Activated gamma-delta T cell treated with Interleukin-2 at 50 U/mL for 16 hours (primary cell): ENCODE data around the gene EXOSC6.
"Not testable (repeated sequence)": the region's sequence is repeated elsewhere in the genome, so short reads cannot be mapped to it uniquely, and the experiment has no call there.

ENCODE experiments used
- DNase-seq: peaks from one replicate; pipeline ENCODE4 v3.0.0-alpha.2; 2020

Gene EXOSC6

DNA sequence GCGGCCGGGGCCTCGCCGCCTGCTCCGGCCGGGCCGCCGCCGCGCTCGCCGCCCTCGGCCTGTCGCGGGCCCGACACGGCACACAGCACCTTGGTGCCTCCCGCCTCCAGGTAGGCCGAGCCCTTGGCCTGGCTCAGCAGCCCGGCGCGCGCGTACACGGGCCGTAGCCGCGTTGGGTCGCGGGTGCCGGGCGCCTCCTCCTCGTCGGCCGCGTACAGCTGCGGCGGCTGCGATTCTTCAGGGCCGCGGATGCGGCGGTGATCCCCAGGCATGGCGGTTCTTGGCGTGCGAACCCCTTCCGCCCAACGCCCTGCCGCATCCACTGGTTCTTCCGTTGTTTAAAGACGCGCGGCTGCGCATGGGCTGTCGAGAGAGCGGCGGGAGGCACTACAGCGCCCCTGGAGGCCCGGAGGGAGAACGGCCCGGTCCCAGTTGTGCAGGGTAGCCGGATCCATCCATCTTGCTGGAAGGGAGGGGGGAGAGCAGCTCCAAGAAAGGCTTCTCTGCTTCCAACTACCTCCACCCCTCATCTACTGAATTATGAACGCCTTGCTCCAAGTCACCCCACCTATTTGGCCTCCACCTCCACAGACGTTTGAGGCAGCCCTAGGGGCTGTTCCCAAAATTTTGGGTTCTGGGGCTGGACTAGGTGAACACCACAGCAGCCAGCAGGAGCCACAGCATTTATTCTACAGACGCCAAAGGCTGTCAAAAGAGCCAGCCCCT is at the start of gene EXOSC6:
TSS of gene EXOSC6 (minus strand) at position 312 of the 726 bp plus-strand sequence. CDS start at position 272, 40 bp downstream.
- peak; percentile 91 for DNase-seq

GRCh38 chr16:70301121-70301520 is 49.4 kb upstream of the EXOSC6 start:
- no peak for DNase-seq

GRCh38 chr16:70298988-70299938 is 47.5 kb upstream of the EXOSC6 start, which contains the start of gene DDX19B:
Gene DDX19B, plus strand, starts transcription at chr16:70299186. Its CDS starts 112 bp downstream, at chr16:70299298.
- DNase-seq = peak; percentile 57

DNA sequence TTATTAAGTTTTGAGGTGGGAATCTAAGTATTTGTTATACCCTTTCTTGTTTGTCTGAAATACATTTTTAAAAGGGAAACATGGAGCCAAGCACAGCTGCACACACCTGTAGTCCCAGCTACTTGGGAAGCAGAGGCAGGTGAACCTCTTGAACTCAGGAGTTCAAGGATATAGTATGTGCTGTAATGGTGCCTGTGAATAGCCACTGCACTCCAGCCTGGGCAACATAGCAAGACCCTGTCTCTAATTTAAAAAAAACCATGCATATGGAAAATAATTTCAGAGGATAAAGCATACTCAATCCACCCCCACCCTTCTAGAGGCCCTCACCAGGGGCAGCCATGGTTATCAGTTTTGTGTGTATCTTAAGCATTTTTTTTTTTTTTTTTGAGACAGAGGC is 43.9 kb upstream of the EXOSC6 start:
- DNase-seq = no peak

GRCh38 chr16:70294385-70295025 is 42.8 kb upstream of the EXOSC6 start:
- no peak for DNase-seq

DNA sequence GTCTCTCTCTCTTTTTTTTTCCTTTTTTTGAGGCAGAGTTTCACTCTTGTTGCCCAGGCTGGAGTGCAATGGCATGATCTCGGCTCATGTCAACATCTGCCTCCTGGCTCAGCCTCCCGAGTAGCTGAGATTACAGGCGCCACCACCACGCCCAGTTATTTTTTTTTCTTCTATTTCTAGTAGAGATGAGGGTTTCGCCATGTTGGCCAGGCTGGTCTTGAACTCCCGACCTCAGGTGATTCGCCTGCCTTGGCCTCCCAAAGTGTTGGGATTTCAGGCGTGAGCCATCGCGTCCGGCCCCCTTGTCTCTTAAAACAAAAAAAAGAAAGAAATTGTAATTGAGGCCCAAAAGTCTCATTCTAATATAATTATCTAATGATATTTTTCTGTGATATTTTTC is 40.4 kb upstream of the EXOSC6 start:
- not testable (repeated sequence) for DNase-seq

GRCh38 chr16:70290949-70291519 is 39.3 kb upstream of the EXOSC6 start:
- no peak for DNase-seq

- peak; percentile 93 for DNase-seq
These were observed 37.7 kb upstream of the EXOSC6 start, which contains the start of gene AARS1 for GRCh38 chr16:70289229-70290094. Gene AARS1, minus strand, starts transcription at chr16:70289506. Its CDS starts 6,743 bp downstream, at chr16:70282763.

GRCh38 chr16:70287304-70287971 is 35.7 kb upstream of the EXOSC6 start:
- not testable (repeated sequence) for DNase-seq

- no peak for DNase-seq
These were observed 24.7 kb upstream of the EXOSC6 start for GRCh38 chr16:70276392-70276791.

DNA sequence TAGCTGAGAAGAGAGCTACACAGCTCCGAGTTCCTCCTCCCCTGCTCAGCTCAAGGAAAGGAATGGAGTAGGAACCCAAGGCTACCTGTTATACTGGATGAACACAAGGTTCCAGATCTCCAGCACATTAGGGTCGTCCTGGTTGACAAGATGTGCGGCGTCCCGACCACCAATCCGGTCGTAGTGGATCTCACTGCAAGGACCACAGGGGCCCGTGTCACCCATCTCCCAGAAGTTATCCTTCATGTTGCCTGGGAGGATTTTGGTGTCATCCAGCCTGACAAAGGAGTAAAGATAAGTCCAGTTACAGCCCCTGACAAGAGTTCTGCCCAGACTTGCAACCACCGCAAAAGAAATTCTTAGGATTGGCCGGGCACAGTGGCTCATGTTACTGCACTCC is 20.0 kb upstream of the EXOSC6 start:
- no peak for DNase-seq

DNA sequence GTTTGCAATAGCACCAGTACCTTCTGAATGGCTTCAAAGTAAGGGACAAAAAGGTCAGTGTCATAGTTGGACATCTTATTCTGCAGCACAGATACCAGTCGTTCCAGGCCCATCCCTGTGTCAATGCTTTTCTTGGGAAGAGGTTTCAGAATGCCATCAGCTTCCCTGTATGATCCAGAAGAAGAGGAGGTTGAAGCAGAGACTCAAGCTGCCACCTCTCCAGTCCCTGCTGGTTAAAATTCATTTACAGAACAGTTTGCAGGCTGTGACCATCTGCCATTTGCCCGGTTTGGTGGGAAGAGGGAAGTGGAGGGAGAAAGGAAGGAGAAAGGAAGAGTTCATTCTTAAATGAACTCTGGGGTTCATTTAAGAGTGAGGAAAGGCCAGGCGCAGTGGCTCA is 18.4 kb upstream of the EXOSC6 start:
- DNase-seq = no peak

DNA sequence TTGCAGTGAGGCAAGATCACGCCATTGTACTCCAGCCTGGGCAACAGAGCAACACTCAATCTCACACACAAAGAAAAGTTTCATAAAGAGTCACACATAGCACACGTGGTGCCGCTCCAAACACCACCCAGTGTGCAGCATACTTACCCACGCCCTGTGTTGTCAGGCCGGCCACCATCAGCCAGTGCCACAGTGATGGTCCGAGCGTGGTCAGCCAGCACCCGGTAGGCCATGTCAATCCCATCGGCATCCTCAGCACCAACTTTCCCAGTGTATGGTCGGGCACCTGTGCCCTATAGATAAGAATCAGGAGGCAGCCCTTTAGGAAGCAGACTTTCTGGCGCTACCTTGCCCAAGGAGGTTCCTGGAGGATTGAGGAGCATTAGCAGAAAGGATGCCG is 17.7 kb upstream of the EXOSC6 start:
- DNase-seq = no peak

- not testable (repeated sequence) for DNase-seq
These were observed 16.2 kb upstream of the EXOSC6 start for GRCh38 chr16:70267922-70268321.

DNA sequence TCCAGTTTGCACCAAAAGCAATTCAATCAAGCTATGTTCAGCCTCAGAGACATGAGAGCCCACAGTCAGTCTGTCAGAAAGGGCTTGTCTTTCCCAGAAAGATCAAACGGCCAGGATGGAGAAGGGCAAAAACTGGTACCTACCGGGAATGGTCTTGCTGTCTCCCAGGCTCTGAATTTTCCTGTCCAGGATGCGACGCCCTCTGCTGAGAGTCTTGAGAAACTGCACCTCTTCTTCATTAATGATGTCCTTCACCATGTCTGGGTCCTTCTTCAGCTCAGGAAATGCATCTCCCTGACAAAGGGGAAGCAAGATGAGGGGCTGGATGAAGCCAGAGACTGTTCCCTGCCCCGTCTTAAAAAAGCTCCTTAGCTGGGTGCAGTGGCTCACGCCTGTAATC is 15.8 kb upstream of the EXOSC6 start:
- DNase-seq = no peak

- not testable (repeated sequence) for DNase-seq
These were observed 8.2 kb upstream of the EXOSC6 start for GRCh38 chr16:70259903-70260302.

GRCh38 chr16:70258946-70259345 is 7.2 kb upstream of the EXOSC6 start:
- DNase-seq = no peak

DNA sequence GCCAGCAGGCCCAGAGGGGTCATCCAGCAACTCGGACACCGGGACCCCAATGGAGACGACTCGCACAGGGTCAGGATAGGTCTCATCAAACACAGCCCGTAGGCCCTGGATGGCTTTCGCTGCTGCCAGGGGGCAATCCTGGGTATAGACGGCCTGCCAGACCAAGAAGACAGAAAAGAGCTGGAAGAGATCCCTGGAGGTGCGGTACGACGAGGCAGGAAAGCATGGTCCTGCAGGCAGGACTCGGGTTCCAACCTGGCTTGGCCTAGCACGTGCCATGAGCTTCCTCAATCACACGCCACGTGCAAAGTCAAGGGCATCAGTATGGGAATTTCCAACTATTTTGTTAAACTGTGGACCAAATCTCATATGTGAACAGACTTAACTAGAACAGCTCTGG is 6.3 kb upstream of the EXOSC6 start:
- DNase-seq = no peak

DNA sequence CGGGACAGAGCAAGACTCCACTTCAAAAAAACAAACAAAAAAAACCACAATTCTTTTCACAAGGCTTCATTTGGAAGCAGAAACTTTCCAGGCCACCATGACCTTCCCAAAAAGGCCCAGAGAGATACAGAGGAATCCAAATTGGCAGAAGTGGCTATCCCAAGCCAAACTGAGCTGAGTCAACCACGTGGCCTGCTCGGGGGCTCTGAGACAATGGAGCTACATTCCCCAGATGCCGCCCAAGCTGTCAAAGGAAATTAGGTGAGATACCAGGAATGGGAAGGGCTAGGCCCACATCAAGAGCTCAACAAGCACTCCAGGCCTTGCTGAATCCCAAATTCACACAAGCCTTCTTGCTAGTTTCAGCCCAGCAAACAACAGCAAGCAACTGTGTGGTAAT is 5.7 kb upstream of the EXOSC6 start:
- DNase-seq = no peak

- DNase-seq = no peak
These were observed 3.8 kb upstream of the EXOSC6 start for GRCh38 chr16:70255574-70255973.

DNA sequence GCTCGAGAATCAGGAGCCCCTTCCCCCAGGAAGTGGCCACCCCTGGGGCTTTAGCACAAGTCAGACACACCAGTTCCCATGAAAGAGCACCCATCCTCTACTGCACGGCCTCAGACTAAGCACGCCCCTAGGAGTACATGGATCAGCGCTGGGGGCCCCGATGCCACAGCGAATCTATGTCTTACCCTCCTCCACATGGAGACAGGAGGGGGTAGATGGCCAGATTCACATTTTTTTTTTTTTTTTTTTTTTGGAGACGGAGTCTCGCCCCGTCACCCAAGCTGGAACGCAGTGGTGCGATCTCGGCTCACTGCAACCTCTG is 3.2 kb upstream of the EXOSC6 start:
- DNase-seq = no peak
